T-helper 1 cell treated with Interleukin-12 subunit alpha and Interleukin-12 subunit beta and Interleukin-4 antibody, amounts not matched to agents 30 ng/mL and 1 ng/mL, for 36 hours (primary cell): ENCODE measurements around the gene MYO10. TPM values are rescaled to one million over a fixed set of nuclear protein-coding genes. Genes with fewer than 3 reads are reported as not detected.
"Not testable (repeated sequence)": the region's sequence is repeated elsewhere in the genome, so short reads cannot be mapped to it uniquely, and the experiment has no call there.

ENCODE experiments used
- intact Hi-C: fragments of 100-400 bp; cut with micrococcal nuclease; formaldehyde crosslinking; loops from one replicate; pipeline ENCODE4 v1.15.1; 2024
- total RNA-seq: library from RNA; stranded (reverse); gene quantifications from 2 replicates; pipeline ENCODE4 v1.2.3, GENCODE V29; 2022

The MYO10 gene
- total RNA-seq, 1 donor from 2014 or later, result not detected

DNA sequence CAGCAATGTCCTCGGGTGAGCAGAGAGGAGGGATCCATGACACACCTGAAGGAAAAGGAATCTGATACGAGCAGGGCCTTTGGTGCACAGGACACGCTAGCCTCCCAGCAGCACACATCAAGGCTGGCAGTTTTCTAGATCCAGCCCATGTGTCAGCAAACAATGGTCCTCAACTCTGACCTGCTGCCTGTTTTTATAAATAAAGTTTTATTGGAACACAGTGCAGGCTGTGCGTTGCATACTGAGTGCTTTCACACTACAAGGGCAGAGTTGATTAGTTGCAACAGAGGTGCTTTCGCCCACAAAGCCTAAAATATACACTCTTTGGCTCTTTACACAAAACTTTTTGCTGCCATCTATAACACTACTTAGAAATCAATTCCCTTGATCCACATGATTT is 147.1 kb downstream of the MYO10 start:
- intact Hi-C loops, result no loop called here

DNA sequence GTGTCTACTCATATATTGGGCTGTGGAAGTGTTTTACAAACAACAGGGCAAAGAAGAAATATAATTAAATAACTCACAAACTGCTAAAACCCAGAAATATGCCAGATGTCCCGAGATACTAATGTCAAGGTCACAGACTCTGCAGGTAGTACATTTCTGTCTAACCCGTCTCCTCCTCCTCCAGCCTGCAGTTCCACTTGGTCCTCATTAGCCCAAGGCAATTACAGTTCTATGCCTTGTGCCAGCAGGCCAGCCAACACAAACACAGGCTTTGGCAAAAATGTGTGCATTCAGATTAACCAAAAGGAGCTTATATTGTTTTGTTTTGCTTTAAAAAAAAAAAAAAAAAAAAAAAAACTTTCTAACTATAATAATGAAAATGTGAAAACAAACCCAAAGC is 148.8 kb downstream of the MYO10 start:
- intact Hi-C loops, result no loop called here

DNA sequence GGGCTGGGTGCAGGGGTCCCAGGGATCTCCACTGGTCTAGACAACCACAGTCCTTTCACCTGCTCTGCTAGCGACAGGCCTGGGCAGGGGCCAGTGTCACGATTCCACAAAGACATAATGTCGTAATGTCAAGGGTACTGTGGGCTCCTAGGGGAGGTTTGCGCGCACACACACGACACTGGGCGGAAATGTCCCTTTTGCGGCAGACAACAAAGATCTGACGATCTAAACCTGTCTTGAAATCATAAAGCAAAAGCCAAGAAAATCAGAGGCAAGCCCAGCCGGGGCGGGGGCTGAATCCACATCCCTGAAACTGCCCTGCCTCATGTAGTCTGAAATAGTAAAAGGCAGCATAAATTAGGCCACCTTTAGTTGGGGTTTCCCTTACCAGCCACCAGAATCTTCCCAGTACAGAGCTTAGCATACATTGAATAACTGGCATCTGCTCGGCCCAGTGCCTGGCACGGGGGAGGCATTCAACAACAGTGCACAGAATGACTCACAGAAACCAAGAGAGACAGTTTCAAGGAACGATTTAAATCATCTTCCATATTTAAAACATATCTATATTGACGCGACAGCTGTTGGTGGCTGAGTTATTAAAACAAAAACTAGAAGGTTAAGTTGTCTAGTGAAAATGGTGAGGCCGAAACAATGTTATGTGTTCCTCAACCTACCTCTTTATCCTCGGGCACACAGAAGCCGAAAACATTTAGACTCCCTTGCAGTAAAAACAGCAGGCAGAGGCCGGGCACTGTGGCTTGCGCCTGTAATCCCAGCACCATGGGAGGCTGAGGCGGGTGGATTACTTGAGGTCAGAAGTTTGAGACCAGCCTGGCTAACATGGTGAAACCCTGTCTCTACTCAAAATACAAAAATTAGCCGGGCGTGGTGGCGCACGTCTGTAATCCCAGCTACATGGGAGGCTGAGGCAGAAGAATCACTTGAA is 151.0 kb downstream of the MYO10 start:
- intact Hi-C loops, result no loop called here

DNA sequence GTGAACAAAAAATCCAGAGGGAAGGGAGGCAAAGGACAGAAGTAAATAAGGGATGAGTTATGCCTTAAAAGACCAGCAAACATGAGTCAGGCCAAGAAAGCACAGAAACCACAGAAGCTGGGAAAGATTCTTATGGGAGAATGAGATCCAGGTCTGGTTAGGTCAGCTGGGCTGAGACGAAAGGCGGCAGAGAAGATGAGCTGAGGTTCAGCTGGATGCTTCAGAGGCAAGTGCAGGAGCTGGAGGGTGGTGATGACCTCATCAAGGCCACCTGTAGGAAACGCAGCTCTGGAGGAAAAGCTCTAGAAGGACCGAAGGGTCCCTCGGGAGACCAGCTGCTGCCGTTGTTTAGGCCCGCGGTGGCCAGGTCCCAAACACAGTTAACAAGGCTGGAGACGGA is 152.0 kb downstream of the MYO10 start:
- intact Hi-C loops, result no loop called here

DNA sequence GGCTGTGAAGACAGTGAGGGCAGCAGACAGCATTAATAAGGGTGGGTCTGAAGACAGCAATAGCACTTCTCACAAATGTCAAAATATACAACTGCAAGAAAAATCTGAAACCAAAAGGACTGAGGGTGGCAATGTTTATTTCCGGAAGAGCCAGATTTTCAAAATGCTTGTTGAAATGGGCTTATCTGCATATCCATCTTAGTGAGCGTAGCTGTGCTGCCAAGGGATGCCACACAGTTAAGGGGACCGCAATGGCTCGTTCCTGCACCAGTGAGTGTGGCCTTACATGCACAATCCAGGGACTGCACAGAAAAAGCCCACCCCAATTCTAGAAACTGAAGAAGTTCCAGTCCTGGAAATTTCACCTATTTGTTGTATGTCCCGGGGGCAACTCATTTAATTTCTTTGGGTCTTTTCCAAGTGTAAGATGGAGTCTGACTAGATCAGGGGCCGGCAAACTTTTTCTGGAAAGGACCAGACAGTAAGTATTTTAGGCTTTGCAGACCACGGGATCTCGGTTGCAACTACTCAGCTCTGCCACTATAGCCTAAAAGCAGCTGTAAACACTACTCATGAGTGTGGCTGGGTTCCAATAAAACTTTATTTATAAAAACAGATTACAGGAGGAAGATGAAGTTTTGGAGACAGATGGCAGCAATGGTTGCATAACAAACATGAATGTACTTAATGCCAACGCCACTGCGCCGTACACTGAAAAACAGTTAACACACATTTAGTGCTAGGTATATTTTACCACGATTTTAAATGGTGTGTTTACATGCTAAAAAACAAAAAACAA is 154.1 kb downstream of the MYO10 start:
- intact Hi-C loops, result no loop called here

DNA sequence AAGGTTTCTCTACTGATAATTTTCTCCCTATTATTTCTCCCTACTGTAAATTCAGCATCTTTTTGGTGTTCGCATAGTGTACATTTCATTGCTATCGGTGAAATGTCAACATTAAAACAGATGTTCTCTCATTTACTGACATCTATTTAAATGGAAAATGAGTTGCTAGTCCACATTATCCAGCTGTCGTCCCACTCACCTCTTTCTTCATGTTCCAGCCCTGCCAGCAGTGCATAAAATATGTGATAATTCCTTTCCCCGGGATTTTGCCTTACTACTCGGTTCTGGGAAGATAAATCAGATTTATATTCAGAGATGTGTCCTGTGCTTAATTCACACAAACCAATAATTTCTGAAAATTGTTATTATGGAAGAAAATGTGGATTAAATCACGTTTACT is 155.8 kb downstream of the MYO10 start:
- intact Hi-C loops, result no loop called here

DNA sequence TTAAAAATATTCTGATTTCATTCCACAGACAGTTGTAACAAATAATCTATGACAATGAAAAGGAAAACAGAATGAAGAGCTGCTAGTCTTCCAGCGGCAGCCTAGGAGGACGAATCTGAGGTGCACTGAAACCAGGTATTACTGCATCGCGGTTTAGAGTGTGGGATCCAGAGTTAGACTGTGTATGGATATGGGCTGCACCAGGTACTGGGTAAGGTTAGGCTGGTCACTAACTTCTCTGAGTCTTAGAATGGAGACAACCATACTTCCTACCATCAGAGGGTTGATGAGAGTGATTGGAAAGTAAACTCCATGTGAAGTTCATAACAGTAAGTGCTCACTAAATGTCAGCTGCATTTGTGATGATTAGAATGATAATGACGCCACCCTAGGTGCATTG is 158.7 kb downstream of the MYO10 start:
- intact Hi-C loops, result no loop called here

DNA sequence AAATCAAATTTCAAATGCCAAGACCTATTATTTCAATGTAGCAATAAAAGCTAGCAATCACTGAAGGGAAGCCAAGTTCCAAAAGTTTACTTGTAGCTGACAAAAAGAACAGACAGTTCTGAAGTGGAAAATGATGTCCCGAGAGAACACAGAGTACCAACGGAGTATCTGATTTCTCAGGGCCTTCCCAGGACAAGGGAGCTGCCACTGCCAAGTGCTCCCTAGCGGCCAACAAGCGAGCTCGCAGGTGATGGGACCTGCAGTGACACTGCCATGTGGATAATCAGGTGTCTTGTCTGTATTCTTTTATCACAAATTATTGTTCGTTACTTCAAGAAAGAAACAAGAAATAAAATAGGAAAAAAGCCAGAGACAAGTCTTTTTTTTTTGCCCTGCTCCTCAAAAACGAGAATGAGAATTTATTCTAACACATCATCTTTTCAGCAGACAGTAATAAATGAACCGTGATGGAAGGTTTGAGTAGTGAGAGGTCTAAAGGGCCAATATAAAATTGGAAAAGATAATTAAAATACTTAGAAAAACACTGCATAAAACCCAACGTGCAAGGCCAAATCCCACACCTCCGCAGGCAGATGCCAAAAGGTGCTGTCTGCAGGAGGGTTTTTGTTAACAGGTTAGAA is 159.4 kb downstream of the MYO10 start:
- intact Hi-C loops, result no loop called here

DNA sequence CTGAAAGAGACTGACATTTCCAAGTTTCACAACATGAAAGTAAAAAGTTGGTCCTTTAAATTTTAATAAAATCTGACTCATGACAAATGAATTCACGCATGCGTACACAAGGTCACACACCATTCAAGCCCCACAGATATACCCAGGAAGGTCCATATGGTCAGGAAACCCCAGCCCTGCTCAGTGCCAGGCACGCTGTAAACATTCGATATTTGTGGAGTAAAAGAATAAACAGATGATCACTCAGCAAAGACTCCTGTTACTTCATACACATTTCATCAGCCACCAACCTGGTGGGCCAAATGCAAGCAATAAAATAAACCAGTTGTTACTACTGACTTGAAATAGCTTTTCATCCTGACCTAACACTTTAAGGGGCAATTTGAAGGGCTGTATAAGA is 161.3 kb downstream of the MYO10 start:
- intact Hi-C loops, result no loop called here

DNA sequence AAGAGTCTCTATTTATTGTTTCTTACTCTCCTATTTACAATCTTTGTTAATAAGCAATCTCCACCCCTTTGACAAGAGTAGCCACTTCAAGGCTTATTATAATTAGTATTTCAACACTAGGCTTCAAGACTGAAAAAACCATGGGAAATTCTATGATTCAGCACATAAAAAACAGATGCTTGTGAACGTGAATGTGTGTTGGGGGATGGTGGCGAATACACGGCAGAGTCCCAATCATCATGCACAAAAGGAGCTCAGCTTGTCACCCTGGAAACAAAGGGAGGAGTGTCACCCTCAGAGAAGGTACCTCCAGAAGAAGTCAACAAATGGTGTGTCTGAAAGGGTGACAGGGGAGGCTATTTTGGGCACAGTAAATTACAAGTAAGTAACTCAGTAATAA is 162.1 kb downstream of the MYO10 start:
- intact Hi-C loops, result no loop called here

DNA sequence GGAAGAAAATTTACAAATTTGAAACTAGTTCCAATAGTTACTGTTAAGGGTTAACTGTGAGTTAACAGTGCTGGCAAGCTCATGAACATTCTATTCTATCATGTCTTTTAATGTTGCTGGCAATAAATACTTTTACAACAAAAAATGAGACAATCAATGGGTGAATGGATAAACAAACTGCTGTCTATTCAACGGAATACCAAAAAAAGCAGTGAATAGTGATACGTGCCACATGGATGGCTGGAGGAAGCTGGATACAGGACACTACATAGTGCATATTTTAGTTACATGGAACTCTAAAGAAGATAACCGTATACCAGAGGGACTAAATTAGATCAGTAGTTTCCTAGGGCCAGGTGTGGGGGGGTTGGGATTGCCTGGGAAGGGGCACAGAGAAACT is 163.5 kb downstream of the MYO10 start:
- intact Hi-C loops, result no loop called here

DNA sequence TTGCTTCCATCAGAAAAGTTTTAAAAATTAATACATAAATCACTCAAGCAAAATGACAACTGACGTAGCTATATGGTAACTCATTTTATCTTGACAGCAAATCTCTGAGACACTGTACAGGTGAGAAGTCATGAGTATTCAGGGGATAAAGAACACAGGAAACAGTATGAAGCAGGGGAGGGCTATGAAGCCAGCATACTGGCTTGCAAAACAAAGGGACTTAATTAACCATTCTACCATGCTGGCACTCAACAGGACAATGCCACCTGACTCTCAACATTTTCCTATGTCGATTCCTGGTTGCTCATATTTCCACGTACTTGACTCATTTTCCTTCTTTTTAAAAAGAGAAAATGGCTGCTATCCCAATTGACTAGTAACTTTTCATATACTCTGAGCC is 167.9 kb downstream of the MYO10 start:
- intact Hi-C loops, result no loop called here

DNA sequence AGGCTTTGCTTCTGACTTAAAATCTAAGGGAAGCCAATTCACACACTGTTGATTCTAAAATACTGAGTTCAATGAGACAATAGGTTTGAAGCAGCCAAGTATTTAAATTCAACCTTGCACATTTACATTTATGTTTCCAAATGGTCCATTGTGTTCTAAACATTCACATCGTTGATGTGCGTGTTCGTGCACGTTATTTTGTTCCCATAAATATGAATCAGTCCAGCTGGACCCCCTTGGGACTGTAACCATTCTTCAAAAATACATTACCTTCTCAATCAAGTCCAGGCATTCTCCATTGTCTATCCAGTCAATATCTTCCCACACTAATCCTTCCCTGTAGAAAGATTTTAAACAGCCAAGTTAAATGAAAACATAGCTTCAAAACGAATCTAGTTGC is 172.9 kb downstream of the MYO10 start:
- intact Hi-C loops, result no loop called here

DNA sequence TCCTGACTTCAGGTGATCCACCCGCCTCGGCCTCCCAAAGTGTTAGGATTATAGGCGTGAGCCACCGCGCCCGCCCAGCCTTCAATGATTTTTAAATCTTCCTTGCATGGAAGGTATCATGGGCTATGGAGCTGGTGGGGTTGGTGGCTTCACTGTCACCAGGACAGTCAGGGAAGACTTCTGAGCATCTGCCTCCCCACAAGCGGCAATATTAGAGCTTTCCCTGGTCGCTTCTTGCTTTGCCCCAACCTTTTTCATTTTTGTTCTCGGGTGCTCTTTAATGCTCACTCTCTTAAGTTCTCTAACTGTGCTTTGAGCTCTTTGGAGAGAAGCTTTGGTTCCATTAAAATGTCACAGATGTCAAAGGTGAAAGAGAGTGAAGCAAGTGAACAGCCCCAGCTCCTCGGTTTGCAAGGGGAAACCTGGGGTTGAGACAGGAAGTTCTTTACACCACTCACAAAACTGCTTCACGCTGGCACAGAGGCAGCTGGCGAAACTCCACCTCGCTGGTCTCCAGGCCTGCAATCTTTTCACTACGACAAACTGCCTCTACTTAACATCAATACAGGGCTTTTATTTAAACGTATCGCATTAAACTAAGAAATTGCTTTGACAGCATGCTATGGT is 176.8 kb downstream of the MYO10 start:
- intact Hi-C loops, result no loop called here

DNA sequence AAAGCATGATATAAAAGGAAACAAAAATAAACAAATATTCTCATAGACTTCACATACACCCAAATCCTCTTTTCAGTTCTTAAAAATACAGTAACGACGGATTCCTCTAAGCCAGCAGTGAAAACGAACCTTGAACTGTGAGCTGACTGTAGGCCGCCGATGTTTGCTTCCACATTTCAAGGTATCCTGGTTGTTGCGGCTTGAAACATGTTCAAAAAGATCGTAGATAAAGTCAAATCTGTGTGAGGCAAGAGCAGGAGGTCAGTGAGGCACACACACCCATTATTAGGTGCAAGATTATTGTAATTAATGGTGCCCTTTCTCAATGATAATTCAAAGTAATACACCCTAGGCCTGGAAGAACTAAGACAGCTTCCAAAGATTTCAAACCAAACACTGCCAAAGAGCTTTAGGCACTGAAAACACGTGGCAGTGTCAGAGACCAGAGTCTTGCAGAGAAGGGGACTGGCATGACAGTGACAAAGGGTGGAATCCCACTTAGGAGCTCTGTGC is 178.0 kb downstream of the MYO10 start:
- intact Hi-C loops, result no loop called here

DNA sequence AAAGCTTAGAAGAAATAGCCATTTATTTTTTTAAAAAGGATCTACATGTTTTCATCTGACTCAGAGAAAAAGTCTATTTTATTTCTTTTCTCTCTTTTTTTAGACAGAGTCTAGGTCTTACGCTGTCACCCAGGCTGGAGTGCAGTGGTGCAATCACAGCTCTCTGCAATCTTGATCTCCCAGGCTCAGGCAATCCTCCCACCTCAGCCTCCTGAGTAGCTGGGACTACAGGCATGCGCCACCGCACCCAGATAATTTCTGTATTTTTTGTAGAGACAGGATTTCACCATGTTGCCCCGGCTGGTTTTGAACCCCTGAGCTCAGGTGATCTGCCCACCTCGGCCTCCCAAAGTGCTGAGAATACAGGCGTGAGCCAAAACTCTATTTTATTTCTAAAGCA is 178.5 kb downstream of the MYO10 start:
- intact Hi-C loops, result not testable (repeated sequence)

DNA sequence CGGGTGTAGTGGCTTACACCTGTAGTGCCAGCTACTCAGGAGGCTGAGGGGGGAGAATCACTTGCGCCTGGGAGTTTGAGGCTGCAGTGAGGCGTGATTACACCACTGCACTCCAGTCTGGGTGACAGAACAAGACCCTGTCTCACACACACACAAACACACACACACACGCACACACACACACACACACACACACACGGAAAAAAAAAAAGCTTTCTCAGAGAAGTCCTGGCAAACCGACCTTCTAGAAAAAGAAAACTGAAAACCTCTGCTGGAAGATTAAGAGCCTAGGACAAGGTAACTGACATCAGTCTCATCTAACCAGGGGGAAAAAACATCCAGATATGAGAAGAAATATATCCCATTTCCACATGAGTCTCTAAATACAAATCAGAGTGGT is 178.9 kb downstream of the MYO10 start:
- intact Hi-C loops, result no loop called here

DNA sequence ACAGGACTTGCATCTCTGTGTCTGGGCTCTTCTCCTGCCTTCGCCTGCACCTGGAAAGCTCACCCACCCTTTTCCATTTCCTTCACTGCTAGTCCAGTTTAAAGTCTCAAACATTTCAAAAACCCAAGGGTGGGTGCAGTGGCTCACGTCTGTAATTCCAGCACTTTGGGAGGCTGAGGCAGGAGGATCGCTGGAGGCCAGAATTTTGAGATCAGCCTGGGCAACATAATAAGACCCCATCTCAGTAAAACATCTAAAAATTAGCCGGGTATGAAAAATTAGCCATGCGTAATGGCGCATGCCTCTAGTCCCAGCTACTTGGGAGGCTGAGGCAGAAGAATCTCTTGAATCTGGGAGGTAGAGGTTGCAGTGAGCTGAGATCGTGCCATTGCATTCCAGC is 179.4 kb downstream of the MYO10 start:
- intact Hi-C loops, result no loop called here

DNA sequence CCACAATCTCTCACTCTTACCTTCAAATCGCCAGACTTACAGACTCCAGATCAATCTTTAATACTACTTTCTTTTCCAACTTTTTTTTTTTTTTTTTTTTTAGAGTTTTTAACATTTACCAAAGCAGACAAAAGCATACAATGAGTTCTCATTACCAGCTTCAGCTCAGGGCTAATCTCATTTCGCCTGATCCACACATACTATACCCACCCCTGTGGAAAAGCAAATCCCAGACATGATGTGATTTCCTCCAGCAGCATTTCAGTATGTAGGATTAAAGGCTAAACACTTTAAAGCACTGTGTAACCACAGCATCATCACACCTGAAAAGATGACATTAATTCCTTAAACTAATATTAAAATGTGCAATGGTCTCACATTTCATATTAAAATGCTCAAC is 180.4 kb downstream of the MYO10 start:
- intact Hi-C loops, result no loop called here

DNA sequence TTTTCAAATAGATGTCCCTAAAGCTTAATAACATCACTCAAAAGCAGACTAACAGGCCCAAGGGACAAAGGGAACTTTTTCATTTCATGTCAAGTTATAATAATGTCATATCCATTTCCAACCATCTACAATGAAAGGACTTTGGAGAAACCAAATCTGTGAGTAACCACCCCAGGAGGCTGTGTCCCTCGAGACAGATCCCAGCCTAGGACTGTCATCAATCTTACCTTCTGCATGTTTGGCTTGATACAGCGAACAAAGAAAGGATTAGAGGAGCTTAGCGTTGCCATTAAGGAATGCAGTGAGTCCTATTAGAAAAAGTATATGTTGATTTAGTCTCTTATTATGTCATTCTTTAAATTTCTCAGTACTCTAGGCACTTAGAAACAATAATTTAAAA is 181.5 kb downstream of the MYO10 start:
- intact Hi-C loops, result no loop called here

DNA sequence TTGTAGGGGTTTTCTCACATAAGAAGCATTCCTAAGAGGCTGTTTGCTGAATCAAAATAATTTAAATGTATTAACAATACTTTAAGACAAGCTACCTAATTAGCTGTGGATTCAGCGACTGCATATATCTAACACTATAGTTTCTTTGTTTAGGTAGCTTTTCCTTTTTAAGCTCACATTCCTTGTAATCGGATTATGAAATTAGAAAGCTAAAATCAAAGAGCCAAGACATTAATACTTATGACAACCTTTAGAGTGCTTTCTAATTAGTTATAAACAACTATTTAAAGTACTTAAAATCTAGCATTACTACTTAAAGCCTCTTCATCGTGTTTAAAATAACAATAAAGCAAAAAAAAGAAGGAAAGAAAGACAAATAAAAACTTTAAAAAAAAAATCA is 182.0 kb downstream of the MYO10 start:
- intact Hi-C loops, result no loop called here
